Endometrium (tissue), 2 donors: ENCODE results near the gene CRIP3.
"Not testable (repeated sequence)": the region's sequence is repeated elsewhere in the genome, so short reads cannot be mapped to it uniquely, and the experiment has no call there.

ENCODE experiments used
- FAIRE-seq: peaks from 2 replicates; lab custom pipeline; 2012; peaks lifted over from hg19 to GRCh38; lab: Jason Lieb, UNC
- donor health status: control.
- donor health status: control.

The CRIP3 gene, protein sequence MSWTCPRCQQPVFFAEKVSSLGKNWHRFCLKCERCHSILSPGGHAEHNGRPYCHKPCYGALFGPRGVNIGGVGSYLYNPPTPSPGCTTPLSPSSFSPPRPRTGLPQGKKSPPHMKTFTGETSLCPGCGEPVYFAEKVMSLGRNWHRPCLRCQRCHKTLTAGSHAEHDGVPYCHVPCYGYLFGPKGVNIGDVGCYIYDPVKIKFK

DNA sequence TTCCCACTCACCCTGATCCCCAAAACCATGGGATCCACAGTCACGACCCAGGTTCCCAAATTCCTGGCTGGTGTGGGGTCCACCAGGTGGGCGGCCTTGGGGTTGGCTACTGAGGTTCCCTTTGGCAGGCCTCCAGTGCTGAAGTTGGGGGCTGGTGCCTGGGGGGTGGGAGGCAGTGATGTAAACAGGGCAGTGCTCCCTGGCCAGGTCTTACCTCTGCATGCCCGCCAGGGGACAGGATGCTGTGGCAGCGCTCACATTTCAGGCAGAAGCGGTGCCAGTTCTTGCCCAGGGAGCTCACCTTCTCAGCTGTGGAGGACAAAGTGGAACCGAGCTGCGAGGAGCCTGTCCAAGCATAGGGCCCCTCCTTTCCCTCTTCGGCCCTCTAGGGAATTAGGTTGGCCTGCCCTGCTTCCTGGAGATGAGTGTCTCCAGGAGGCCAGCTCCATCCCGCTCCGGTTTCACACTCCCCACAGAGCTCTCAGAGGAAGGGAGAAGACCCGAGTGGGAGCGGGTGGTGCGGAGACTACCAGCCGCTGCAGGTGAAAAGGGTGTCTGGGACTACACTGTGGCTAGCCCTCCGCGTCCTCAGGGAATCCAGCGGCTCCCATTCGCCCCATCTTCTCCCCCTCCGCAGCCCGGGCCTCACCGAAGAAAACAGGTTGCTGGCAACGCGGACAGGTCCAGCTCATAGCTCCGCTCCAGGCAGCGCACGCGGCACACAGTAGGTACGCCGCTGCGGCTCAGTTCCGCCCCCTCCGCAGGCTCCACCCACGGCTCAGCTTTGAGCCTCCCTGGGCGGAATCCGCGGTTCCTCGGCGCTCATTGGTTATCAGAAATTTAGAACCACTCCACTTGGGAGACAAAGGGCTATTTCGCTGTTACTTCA is at the start of gene CRIP3:
Gene CRIP3 (minus strand): TSS at position 726 of the 889 bp plus-strand sequence. CDS start 34 bp downstream, at position 692.
- no peak for FAIRE-seq

DNA sequence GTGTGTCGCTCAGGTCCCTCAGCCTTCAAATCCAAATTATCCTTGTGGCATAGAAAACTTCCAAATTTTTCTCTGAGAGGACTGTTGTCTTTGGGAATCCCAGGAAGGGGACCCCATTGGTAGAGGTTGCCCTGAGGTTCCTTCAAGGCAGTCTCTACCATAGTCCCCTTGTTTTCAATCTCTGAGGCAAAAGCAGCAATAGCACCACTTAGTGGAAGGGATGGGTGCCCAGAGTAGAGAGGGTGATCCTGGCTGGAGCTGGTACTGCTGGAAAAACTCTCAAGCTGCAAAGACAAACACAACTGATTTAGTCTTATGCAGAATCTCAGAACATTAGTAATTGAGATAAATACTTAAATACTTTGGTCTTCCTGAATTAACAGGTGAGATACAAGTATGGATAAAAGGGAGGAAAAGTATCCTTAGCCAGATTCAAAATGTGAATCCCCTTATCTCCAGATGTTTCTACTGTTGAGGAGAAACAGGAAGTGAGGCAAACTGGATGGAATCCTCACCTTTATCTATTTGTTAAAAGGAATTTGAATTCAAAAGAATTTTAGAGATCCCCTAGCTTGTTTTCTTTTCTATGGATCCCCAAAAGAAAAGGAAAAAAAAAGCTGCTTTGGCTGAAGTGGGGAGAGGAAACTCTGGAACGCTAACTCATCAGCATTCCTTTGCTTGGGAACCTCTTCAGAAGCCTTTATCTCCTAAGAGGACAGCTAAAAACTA is 47.4 kb upstream of the CRIP3 start:
- FAIRE-seq: no peak

DNA sequence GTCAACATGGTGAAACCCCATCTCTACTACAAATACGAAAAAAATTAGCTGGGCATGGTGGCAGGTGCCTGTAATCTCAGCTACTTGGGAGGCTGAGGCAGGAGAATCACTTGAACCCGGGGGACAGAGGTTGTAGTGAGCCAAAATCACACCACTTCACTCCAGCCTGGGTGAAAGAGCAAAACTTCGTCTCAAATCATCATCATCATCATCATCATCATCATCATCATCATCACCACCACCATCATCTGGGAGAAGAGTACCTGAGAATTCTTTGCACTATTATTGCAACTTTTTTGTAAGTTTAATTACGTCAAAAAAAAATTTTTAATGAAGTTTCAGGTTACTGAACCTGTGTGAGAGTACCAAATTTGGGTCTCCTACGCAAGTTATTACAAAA is 43.3 kb upstream of the CRIP3 start:
- FAIRE-seq: not testable (repeated sequence)

DNA sequence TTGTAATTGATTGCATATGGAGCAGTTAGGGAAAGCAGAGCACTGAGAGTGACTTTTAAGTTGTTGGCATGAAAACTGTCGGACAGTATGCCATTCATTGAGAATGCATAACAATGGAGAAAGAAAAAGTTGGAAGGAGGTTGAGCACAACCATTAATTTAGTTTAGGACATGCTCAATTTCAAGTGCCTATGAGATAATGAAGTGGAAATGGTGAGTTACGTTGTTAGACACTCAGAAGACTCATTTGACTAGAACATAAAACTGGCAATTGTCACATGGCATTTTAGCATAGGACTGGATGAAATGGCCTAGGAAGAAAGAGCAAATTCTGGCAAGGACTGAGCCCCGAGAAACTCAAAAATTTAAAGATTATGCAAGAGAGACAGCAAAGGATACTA is 38.8 kb upstream of the CRIP3 start:
- no peak for FAIRE-seq

DNA sequence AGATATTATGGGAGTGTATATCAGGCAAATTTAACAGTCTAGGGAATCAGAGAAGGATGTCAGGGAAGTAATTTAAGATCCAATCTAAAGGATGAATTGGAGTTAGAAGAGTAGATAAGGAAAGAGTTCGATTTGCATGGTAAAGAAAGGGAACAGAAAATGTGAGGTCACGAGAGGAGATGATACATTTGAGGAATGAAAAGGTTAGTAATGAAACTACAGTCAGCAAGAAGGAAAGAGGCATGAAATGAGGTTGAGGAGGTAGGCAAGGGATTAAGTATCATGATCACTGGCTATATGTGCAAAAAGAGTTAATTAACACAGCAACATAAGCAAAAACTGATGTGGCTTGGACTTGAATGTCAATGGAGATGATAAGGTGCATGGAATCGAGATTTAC is 38.4 kb upstream of the CRIP3 start:
- no peak for FAIRE-seq

DNA sequence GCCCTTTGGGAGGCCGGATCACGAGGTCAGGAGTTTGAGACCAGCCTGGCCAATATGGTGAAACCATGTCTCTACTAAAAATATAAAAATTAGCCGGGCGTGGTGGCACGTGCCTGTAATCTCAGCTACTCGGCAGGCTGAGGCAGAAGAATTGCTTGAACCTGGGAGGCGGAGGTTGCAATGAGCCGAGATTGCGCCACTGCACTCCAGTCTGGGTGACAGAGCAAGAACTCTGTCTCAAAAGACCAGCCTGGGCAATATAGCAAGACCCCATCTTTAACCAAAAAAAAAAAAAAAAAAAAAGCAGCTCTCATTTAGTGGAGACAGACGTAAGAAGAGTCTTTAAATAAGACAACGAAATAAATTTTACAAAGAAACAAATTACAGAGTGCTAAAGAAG is 37.6 kb upstream of the CRIP3 start:
- FAIRE-seq: not testable (repeated sequence)

DNA sequence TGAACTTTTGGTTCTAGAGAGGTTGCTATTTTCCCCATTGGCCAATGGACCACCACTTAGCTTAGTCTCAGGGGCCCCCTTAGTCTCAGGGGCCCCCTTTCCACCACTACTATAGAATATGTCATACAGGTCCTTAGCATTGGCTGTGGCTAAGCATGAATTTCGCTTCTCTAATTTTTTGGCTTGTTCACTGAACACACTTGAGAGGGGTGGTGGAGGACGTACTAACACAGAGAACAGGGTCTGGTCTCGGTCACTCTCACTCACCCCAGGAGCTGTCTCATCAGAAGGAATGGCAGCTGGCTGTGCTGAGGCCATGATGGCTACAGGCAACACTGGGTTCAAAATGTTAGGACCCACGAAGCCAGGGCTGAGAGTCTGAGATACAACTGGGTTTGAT is 30.5 kb upstream of the CRIP3 start:
- no peak for FAIRE-seq

DNA sequence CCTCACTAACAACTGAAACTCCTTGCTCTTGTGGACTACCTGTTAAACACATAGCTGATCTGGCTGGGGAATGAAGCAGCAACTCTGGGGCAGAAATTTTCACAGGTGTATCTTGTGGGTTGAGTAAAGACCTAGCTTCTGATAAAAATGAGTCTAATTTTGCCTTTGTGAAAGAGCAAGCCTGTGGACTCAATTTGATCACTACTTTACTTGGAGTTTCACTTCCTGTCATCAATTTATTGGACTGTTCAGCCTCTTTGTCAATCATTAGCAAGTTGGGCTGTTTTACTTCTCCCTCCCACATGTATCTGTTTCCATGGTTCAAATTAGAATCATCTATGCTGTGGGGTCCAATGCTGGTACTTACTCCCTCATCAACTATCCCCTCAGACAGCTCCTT is 29.6 kb upstream of the CRIP3 start:
- FAIRE-seq: no peak

DNA sequence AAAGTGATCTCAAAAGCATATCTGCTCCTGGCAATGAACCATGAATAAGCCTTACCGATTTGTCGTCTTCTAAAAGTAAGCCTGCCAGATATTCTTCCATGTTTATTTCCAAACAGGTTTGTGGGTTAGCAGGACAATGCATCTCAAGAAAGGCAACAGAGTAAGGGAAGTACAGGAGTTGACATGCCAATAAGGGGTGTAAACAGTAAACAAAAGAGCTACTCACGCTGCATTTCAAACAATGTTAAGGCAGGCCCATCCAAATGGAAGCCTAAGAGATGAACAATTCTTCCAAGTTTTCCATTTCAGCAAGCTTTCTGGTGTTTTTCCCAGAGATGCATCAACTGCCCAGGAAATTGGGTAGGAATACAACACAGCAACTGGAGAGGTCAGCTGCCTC is 27.8 kb upstream of the CRIP3 start:
- FAIRE-seq: no peak

DNA sequence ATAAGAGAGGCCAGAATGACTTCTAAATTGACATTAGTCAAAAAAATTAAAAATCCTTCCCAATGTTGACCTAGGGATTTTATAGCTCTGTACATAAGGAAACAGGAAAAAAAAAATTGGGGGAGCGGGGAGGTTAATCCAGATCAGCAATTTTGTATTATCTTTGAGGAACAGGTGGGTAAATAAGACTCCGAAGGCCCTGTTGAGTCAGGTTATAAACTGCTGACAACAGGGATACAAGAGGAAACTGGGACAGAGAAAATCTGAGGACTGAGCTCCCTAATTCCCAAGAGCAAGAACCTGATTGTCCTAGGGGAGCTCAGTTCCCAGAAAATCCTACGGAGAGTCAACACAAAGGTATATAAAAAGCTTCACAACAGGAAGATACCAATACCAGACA is 26.8 kb upstream of the CRIP3 start:
- no peak for FAIRE-seq

DNA sequence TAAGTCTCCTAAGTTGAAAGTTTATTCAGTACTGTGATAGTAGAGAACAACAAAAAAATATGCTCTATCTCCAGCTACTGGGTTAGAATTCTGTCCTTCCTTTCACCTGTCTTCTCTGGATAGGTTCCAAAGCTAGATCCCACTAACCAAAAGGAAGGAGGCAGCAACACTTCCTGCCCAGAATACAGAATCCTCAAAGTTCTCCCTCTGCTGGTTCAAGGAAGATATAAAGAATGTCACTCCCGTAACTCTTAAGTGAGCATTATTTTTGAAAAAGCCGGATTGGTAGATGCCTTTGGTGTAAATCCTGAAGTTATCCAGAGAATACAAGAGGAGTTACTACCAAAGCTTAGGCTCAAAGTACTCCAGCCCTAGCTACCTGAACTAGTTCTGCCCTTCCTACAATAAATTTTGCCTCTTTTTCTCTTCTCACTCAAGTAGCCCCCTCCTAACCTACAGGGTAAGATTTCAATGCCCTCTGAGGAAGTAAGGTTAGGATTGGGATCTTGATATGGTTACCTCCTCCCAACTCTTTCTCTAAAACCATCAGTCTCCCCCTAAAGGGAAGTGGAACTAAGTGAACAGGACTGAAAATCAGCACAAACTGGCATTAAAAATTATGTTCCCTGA is 26.0 kb upstream of the CRIP3 start:
- FAIRE-seq: peak; percentile 53

DNA sequence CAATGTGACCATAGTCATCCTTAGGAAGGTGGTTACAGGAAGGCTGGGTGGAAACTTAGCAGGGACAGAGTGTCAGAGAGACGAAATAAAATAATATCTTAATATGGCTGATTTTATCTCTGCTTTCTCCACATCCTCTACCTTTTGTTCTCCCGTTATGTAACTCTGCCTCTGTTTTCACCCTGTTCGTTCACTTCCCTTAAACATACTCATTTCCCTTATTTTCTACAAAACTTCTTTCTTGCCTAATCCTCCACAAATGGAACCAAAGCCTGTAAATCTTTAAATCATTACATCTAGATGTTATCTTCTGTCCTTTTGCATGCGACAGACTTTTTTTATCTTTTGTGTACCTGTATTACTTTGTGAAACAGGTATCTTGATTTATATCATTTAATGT is 23.3 kb upstream of the CRIP3 start:
- FAIRE-seq: no peak

DNA sequence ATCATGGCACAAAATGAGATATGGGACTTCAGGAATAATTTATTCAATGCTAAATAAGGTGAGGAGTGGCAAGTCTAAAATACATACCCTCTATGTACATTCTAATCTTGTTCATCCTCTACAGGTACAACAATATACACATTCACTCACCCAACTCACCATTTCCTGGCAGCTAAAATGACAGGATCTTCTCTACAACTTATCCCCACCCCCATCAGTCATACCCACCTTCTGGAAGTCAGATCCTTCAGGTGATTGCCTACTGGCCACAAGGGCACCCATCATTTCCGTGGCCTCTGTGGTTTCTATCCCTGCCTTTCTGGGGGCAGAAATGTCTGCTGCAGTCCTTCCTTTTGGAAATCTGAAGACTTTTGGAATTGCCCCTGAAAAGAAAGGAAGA is 22.8 kb upstream of the CRIP3 start:
- FAIRE-seq: no peak

DNA sequence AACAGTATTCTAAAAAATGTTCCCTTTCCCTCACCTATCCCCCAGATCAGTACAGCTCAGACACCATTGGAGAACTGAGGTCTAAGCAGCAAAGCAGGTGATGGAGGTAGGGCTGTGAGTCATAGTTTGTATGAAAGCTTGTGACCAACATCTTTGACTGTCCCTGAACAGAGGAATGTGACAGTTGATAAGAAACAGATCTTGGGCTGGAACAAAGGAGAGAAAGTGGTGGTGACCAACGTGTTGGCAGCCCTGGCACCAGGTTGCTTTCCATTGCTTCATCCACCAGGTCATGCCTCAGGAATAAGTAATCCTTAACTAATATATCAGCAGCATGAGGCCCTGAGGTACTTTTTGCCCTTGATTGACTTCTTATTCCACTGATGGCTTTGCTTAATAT is 19.9 kb upstream of the CRIP3 start:
- FAIRE-seq: no peak

DNA sequence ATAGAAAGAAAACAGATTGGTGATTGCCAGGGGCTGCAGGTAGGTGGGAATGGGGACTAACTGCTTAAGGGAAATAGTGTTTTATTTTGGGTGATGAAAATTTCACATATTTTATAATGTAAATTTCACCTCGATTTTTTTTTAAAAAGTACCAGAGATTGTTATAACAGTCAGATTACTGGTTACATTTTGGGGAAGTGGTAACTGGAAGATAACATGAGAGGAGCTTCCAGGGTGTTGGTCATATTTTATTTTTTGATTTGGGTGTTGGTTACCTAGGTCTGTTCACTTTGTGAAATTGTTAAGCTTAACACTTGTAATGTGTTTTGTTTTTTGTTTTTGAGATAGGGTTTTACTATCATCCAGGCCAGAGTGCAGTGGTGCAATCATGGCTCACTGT is 17.2 kb upstream of the CRIP3 start:
- no peak for FAIRE-seq

DNA sequence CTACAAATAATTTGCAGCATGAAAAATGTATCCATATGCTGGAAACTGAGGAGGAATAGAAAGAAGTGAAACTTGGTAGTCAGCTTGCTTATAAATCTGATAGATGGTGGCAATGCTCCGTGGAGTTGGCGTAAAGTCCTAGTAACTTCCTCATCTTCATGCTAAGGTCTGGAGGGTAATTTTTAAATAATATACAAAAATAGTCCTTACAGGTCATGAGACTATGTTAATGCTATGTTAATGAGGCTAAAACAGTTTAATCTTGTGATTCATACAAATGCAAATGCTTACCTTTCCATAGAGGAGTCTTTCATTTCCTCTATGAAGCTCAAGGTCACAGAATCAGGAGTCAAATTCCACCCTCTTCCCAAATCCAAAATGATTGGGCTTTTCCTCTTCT is 9.4 kb upstream of the CRIP3 start:
- no peak for FAIRE-seq

DNA sequence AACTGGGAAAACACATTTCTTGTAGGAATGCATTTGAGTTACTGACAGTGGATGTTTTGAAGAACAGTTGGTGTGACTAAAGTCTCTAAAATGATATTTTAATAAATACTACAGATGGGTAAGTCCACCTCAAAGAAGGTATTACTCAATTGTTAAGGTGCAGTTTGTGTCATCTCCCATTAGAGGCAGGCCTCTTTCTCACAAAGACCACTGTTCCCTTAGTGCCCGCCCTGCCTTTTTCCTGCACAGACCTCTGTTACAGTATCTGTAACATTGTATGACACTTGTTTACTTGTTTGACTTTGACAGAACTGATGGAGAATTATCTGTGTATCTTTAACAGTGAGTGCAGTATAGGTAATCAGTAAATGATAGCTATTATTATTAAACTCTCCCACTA is 5.2 kb upstream of the CRIP3 start:
- no peak for FAIRE-seq

DNA sequence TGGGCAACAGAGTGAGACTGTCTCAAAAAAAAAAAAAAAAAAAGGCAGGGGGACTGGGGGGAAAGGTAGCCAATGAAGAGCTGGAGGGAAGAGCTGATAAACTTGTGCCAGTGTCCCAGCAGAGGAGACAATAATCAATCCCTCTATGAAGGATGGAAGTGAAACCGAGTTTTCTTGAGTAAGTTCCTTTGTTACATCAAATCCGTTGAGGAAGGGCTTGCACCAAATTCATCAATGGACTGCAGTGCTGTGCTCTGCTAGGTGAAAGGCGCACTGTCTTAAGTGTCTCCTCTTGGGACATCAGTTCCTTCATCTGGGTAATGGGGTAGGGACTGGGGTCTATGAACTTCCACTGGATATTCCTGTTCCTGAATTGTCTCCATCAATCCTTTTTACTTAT is 3.0 kb upstream of the CRIP3 start:
- FAIRE-seq: no peak

DNA sequence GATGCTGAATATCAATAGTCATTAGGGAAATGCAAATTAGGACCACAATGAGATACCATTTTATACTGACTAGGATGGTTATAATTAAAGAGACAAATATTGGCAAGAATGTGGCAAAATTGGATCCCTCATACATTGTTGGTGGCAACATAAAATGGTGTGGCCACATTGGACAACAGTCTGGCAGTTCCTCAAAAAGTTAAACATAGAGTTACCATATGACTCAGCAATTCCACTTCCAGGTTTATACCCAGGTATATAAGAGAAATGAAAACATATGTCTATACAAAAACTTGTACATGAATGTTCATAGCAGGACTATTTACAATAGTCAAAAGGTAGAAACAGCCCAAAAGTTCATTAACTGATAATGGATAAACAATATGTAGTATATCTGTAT is 2.0 kb upstream of the CRIP3 start:
- no peak for FAIRE-seq

DNA sequence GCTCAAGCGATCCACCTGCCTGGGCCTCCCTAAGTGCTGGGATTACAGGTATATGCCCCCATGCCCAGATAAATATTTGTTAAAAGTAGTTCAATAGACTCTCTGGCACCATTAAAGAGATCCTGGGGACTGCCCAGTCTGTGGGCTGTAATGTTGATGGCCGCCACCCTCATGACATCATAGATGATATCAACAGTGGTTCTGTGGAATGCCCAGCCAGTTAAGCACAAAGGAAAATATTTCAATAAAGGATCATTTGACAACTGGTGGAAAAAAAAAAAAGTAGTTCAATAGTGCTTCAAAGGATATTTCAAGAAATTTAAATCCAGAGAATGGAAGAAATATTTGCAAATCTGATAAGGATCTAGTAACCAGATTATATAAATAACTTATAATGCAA is 1.5 kb upstream of the CRIP3 start:
- FAIRE-seq: no peak

DNA sequence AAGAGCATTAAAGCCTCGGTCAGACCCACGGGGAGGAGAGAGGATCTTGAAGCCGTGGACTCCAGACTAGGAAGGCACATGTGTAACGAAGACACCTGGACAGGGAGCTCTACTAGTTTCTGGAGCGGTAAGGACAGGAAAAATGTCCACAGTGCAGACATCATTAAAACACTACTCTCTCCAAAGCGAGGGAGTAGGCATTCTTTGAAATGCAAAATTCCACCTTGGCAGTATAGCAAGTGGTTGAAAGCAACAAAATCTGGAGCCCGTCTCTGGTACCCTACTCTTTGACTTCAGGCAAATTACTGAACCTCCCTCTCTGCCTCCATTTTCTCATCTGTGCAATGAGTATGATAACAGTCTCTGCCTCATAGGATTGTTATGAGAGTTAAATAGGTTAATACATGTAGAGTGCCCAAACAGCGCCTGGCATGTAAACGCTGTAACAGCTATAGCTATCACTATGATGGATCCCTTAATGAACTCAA is 408 bp upstream of the CRIP3 start:
- no peak for FAIRE-seq

DNA sequence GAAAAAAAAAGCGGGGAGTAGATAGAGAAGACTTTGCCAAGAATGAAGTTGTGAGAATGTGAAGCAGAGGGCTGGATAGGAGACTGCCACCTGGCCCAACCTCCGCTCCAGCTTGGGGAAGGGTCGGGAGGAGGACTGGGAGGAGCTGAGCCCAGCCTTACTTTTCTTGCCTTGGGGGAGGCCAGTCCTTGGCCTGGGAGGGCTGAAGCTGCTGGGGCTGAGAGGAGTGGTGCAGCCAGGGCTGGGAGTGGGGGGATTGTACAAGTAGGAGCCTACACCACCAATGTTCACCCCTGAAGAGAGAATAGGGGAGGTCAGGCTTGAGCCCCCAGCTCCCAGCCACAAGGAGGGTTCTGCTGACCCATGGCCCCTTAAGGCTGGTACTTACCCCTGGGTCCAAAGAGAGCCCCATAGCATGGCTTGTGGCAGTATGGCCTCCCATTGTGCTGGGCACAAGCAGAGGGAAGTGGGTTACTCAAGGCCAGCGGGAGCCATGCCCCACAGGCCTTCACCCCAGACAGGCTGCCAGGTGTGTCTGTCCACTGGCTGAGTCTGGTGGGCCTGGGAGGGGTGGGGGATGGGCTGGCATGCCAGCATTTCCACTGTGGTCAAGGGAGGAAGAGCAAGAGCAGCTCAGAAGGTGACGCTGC is 1.1 kb downstream of the CRIP3 start:
- no peak for FAIRE-seq
